ENCODE results near the gene ATP9A. TPM values are rescaled to one million over a fixed set of nuclear protein-coding genes. Genes with fewer than 3 reads are reported as not detected.

Gene ATP9A
- total RNA-seq, 1 donor from 2014 or later = 39.7 TPM

- DNase-seq = peak; percentile 97
Measured at GRCh38 chr20:51595058-51595532, 173.1 kb downstream of the ATP9A start.

GRCh38 chr20:51594236-51595057 lies 173.7 kb downstream of the ATP9A start:
- peak; percentile 12 for DNase-seq

- DNase-seq = no peak
Measured at GRCh38 chr20:51593584-51593983, 174.6 kb downstream of the ATP9A start.

GRCh38 chr20:51592564-51592963 lies 175.6 kb downstream of the ATP9A start:
- no peak for DNase-seq

GRCh38 chr20:51591871-51592270 lies 176.3 kb downstream of the ATP9A start:
- no peak for DNase-seq

GRCh38 chr20:51588762-51589161 lies 179.4 kb downstream of the ATP9A start:
- DNase-seq = no peak

GRCh38 chr20:51587145-51587544 lies 181.0 kb downstream of the ATP9A start:
- no peak for DNase-seq

- DNase-seq = no peak
Measured at GRCh38 chr20:51586005-51586440, 182.2 kb downstream of the ATP9A start.

GRCh38 chr20:51585148-51585547 lies 183.0 kb downstream of the ATP9A start:
- DNase-seq = no peak

- peak; percentile 21 for DNase-seq
Measured at GRCh38 chr20:51584737-51585136, 183.5 kb downstream of the ATP9A start.

- no peak for DNase-seq
Measured at GRCh38 chr20:51584116-51584515, 184.1 kb downstream of the ATP9A start.

GRCh38 chr20:51583499-51583898 lies 184.7 kb downstream of the ATP9A start:
- DNase-seq = no peak

- no peak for DNase-seq
Measured at GRCh38 chr20:51583073-51583472, 185.1 kb downstream of the ATP9A start.

- no peak for DNase-seq
Measured at GRCh38 chr20:51581571-51581970, 186.6 kb downstream of the ATP9A start.

GRCh38 chr20:51579137-51579536 lies 189.1 kb downstream of the ATP9A start:
- no peak for DNase-seq

- DNase-seq = no peak
Measured at GRCh38 chr20:51578145-51578459, 190.1 kb downstream of the ATP9A start.

GRCh38 chr20:51577432-51578144 lies 190.6 kb downstream of the ATP9A start:
- no peak for DNase-seq

- DNase-seq = no peak
Measured at GRCh38 chr20:51575486-51575885, 192.7 kb downstream of the ATP9A start.

- DNase-seq = no peak
Measured at GRCh38 chr20:51574248-51575033, 193.7 kb downstream of the ATP9A start.

GRCh38 chr20:51573576-51574243 lies 194.5 kb downstream of the ATP9A start:
- DNase-seq = peak; percentile 30

- DNase-seq = no peak
Measured at GRCh38 chr20:51571460-51571794, 196.8 kb downstream of the ATP9A start.

GRCh38 chr20:51570739-51571459 lies 197.3 kb downstream of the ATP9A start:
- DNase-seq = peak; percentile 72
